Erythroblast (primary cell): ENCODE measurements around the gene NOD2.

Source experiments
- DNase-seq, 2 experiments: peaks; one replicate each; lab custom pipeline; 2025; lab: John Stamatoyannopoulos, UW
- GATA1 ChIP-seq: IDR thresholded peaks from 2 replicates; pipeline ENCODE4 v1.6.1; 2011; ENCODE audit warnings: low read depth, mild to moderate bottlenecking, control low read depth, low read length, moderate library complexity
- POLR2A ChIP-seq: IDR thresholded peaks from 2 replicates; pipeline ENCODE4 v1.6.1; 2011; ENCODE audit warnings: mild to moderate bottlenecking, low read length

Gene NOD2

DNA sequence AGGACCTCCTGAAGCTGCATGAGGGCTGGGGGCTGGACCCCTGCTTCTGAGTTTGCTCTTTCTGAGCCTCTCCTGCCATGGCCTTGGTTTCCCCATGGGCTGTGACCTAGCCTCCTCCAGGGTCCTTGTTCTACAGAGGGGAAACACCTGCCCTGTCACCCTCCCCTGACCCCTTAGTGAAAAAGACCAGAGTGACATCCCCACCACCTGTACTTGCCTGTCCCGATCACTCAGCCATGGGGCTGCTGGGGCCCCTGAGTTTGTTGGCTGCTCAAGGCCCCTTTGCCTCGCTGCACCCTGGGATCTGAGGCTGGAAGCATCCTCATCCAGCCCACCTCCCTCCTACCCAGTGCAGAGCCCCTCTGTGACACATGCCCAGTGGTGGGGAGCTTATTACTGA, 800 bp downstream of the NOD2 start:
- no peak for TF ChIP-seq GATA1
- no peak for TF ChIP-seq POLR2A
- DNase-seq: no peak

DNA sequence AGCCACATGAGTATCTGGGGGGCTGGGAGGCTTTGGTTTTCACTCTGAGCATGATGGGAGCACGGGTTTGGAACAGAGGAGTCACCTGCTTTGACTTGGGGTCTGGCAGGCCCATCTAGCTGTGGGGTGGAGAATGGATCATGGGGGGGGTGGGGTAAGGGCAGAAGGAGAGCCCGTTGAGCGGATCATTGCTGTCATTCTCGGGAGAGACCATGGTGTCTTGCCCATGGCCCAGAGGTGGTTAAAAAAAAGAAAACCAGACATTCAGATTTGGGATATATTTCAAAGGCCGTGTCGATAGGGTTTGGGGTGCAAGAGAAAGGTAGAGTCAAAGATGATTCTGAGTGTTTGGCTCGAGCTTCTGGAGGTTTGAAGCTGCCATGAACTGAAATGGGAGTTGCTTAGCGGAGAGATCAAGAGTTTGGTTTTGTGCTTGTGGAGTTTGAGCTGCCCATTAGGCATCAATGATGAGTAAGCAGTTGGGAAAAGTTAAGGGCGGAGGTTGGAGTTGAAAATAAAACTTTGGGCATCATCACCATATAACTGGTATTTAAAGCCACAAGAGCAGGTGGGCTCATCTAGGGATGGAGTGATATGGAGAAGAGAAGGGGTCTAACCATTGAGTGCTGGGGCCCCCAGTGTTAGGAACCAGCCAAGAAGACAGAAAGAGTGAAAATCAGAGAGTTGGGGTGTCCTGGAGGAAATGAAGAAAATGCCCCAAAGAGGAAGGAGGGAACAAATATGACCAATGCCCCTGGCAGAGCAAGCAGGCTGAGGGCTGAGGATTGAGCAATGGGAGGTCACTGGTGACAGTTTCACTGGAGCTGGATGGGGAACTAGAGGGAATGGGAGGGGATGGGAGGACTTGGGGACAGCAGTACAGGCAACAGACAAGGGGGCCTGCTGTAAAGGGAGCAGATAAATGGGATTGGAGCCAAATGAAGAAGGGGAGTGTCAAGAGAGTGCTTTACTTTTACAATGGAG, 1.9 kb downstream of the NOD2 start:
- DNase-seq: no peak
- TF ChIP-seq POLR2A: no peak
- TF ChIP-seq GATA1: no peak

DNA sequence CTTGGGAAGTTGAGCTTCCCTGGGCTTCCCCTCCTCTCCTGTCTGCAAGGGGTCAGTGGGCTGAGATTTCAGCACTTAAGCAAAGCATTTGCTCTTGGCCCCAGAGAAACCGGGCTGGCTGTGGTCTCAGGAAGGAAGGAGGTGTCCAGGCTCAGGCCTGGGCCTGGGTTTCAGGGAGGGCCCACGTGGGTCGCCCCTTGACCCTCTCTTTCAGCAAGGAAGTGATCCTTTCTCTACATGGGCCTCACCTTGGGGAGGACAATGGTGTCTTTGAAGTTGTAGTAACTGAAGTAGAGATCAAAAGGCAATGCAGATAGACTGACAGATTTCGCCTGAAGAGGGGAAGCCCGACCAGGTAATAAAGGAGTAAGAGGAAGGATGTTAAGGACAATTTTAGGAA, 2.7 kb downstream of the NOD2 start:
- no peak for TF ChIP-seq GATA1
- no peak for TF ChIP-seq POLR2A
- no peak for DNase-seq

DNA sequence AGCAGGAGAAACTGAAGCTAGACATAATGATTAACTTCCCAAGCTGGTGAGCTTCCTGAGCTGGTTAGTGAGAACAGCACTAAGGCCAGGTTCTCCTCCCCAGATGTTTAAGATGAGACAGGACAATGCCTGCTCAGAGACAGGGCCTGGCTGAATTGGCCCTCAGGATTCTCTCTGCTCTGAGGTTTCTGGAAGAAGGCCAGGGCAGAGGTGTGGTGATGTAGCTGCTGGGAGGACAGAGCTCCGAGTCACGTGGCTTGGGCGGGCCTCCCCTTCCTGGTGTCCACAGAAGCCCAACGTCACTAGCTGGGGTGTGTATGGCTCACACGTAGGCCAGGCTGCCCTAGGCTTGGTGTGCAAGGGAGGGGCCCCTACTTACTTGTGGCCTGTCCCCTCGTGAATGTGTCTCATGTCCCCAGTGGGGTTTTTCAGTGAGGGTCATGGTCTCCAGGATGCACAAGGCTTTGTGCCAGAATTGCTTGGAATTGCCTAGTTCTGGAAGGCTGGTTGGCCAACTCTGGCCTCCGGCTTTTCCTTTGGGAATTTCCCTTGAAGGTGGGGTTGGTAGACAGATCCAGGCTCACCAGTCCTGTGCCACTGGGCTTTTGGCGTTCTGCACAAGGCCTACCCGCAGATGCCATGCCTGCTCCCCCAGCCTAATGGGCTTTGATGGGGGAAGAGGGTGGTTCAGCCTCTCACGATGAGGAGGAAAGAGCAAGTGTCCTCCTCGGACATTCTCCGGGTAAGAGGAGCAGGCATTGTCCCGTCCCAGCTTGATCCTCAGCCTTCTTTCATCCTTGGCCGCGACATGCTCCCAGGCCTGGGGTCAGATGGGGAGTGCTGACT, 3.4 kb downstream of the NOD2 start:
- TF ChIP-seq GATA1 (no peak), POLR2A (no peak)
- DNase-seq: peak; percentile 63 to 79

DNA sequence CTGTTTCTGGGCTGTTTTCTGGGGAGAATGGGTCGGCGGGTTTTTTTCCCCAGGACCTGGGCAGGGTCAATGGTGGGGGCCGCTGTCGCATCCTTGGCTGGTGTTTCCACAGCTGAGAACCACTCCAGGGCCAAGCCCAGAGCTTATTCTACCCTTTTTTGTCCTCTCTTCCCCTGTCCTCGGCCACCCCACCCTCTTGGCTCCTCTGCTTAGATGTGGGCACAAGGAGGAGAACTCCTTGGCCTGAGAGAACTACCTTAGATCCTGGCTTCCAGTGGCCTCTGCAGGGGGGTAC, 4.0 kb downstream of the NOD2 start:
- no peak for DNase-seq

DNA sequence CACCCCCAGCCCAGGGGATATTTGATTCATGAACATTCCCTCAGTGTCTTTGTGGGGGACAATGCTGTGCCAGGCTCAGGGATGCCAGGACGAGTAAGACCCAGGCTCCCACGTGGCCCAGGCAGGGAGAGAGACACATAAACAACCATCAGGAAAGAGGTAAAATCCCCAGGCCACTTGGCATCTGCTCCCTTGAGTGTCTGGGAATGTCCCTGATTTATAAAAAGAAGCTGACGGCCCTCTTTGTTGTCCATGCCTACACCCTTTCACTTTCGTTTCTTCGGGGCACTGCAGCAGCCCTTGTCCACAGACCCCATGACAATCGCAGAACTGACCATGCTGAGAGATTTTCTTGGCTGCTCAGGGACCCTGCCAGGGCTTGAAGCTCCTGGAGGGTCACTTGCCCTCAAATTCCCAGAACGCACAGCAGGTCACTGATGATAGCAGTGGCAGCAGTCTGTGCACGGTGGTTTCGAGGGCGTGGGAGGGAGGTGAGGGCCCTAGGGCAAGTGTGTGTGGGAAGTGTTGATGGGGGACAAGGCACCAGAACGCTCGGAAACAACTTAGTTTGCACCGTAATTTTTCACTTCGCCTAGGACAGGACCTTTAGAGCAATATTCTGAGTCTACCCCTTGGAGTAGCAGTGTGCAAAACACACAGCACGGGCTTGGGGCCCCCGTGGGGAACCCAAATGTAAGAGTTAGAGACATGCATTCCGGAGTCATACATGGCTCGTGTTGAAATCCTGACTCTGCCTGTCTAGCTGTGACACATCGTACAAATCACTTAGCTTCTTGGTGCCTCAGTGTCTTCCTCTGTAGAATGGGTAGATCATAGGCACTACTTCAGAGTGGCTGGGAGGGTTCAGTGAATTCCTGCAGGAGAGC, 4.7 kb downstream of the NOD2 start:
- TF ChIP-seq GATA1 (no peak), POLR2A (no peak)
- DNase-seq: no peak

More for the DNA sequence above, 4.0 kb downstream of the NOD2 start:
- TF ChIP-seq GATA1 (no peak), POLR2A (no peak)

DNA sequence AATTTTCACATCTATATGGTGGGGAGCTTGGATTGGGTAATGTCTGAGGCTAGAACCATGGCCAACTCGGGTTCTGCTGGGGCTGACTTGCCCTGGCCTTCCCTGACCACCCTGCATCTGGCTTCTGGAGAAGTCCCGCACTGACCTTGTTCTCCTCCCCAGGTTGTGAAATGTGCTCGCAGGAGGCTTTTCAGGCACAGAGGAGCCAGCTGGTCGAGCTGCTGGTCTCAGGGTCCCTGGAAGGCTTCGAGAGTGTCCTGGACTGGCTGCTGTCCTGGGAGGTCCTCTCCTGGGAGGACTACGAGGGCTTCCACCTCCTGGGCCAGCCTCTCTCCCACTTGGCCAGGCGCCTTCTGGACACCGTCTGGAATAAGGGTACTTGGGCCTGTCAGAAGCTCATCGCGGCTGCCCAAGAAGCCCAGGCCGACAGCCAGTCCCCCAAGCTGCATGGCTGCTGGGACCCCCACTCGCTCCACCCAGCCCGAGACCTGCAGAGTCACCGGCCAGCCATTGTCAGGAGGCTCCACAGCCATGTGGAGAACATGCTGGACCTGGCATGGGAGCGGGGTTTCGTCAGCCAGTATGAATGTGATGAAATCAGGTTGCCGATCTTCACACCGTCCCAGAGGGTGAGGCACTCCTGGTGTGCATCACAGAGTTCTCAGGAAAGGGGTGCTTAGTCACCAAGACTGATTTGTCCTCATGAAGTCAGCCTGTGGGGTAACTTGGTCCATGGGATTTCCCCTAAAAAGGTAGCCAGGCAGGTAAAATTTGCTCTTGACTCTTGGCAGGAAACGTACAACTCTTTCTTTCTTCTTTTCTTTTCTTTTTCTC, 6.1 kb downstream of the NOD2 start:
- DNase-seq: no peak
- TF ChIP-seq POLR2A (no peak), GATA1 (no peak)

DNA sequence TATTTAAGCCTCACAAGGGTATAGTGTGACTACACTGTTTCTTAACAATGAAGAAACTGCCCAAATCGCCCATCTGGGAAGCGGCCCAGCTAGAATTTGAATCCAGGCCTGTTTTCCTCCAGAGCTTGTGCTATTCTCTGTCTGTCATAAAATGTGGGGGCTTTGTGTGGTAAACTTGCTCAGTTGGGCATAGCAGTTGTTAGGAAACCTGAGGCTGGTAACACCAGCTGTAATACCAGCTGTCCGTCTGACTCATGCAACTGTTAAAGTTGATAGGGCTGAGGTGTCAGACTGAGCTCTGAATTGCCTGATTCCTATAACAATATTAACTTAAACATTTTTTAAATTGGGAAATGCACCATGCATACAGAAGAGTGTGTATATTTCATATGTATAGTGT, 9.3 kb downstream of the NOD2 start:
- no peak for TF ChIP-seq POLR2A
- no peak for TF ChIP-seq GATA1
- DNase-seq: no peak

DNA sequence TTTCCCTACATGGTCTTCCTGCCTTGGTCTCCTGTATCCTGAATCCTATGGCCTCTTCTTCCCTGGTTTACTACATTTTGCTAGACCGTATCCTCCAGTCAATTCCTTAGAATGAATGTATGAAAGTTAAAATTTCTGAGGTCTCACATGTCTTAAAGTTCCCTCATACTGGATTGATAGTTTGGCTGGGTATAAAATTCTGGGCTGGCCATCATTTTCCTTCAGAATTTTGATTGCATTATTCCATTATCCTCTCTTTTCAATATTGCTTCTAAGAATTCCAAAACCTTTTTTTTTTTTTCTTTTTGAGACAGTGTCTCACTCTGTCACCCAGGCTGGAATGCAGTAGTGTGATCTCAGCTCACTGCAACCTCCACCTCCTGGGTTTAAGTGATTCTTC, 10.8 kb downstream of the NOD2 start:
- TF ChIP-seq POLR2A (no peak), GATA1 (no peak)
- peak in 1 of 2 experiments; percentile 4 for DNase-seq

DNA sequence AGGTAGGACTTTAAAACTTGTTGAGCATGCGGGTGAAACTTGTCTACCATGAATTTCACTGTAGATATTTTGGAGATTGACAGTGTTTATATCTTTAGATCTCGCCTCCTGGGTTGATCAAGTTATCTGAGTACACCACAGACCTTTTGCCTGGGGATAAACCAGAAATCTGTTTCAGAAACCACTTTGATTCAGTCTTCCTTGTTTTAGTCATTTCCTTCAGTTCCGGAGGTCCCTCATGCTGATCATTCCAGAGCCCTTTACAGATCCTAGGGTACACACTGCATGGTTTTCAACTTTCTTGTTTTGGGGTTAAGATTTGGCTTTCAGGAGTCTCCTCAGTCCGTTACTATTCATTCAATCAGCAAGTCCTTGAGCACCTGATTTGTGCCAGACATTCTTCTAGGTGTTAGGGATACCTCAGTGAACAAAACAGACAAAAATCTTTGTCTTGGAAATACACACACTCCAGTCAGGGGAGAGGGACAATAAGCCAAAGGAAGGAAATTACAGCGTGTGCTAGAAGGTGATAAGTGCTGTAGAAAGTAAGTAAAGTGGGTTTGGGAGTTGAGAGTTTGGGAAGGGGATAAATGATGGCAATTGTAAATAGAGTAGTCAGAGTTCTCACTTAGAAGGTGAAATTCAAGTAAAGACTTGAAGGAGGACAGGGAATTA, 12.2 kb downstream of the NOD2 start:
- no peak for TF ChIP-seq GATA1
- TF ChIP-seq POLR2A: no peak

DNA sequence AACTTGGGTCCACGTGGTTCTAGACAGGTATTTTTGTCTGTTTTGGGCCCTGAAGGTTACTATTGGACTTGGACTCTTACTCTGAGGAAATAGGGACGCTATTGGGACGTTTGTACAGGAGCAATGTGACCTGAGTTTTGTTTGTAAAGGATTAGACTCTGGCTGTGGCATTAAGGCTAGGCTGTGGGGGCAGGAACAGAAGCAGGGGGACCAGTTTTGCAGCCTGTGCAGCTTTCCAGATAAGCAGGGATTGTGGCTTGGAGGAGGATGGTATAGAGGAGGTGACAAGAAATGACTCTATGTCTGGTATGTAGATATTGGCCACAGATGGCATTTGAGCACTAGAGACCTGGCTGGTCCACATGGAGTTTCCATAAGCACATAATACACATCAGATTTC, 12.8 kb downstream of the NOD2 start:
- no peak for DNase-seq
- no peak for TF ChIP-seq GATA1
- no peak for TF ChIP-seq POLR2A

More for the DNA sequence above, 12.2 kb downstream of the NOD2 start:
- DNase-seq: no peak
